ENCODE data around the gene MBOAT1. TPM values are rescaled to one million over a fixed set of nuclear protein-coding genes. Genes with fewer than 3 reads are reported as not detected.

Gene MBOAT1
- total RNA-seq, 2 donors from 2014 or later: 5.0 to 7.0 TPM

DNA sequence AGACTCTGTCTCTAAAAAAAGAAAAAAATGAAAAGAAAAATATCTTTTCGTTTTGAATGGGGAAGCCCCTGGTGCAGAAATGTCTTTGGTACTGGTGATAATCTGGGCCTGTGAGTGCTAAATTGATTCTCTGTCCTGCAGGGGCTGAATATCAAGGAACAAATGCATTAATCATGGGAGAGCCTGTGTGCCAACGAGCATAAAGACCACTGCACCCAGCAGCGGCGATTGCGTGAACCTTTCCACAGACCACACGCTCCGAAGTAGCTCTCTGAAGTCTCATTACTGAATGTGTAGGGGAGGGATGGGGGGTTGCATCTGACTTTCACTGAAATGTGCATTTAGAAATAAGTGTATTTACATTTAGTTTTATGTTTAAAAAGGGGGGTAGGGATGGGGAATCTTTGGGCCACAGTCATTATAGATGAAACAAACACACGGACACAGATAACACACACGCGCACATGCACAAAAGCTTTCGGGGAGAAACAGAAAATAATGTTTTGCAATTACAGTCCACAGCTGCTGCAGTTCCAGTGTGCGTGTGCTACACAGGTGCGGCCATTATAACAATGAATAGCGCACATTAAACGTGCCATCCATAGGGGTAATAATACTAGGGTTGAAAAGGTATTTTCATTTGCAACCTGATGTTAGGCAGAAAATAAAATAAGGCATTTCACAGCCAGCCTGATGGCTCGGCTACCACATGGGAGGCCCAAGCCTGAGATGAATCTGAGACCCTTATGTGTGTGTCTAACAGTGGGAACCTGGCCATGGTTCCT, 154.0 kb downstream of the MBOAT1 start:
- Histone ChIP-seq H3K9me3 (peaks cover 0 to 5% of the 10 kb centered on the region in 2 donors), H3K4me3 (no peak overlapping the region), H3K27ac (no peak overlapping the region), H3K27me3 (no peaks in the 10 kb centered on the region), H3K36me3 (no peaks in the 10 kb centered on the region), H3K4me1 (no peaks in the 10 kb centered on the region)
- no peak for DNase-seq (ENCODE audit: low spot score)
- TF ChIP-seq, protein P1, sequence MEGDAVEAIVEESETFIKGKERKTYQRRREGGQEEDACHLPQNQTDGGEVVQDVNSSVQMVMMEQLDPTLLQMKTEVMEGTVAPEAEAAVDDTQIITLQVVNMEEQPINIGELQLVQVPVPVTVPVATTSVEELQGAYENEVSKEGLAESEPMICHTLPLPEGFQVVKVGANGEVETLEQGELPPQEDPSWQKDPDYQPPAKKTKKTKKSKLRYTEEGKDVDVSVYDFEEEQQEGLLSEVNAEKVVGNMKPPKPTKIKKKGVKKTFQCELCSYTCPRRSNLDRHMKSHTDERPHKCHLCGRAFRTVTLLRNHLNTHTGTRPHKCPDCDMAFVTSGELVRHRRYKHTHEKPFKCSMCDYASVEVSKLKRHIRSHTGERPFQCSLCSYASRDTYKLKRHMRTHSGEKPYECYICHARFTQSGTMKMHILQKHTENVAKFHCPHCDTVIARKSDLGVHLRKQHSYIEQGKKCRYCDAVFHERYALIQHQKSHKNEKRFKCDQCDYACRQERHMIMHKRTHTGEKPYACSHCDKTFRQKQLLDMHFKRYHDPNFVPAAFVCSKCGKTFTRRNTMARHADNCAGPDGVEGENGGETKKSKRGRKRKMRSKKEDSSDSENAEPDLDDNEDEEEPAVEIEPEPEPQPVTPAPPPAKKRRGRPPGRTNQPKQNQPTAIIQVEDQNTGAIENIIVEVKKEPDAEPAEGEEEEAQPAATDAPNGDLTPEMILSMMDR (IDR thresholded peaks at IDR 0.05): no peak

DNA sequence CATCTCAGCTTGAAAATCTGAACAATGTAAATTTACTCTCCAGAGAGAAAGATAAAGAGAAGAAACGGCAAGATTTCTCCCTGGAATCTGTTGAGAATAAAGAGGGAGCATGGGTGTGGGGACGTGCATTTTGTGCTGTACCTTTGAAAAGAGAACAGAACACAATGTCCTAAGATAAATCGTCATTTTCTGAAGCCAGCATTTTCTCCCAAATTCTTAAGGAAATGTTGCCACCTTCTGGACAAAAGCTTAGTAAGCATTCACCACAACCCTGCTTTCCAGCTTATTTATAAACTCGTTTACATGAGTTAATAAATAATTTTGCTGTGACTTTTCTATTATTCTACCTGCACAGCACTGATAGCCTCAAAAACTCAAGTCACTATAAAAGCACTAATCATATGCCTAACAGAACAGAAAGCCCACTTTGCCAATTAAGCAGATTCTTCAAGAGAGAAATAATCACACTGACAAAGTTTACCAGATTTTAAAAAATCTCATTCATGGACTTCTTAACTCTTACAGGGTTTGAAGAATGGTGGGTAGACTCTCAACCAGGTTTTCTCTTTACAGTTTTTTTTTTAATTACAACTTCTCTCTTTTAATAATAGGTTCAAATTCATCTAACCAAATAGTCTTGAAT, 155.8 kb downstream of the MBOAT1 start:
- H3K27ac ChIP-seq: no peak overlapping the region
- H3K4me1 ChIP-seq: no peaks in the 10 kb centered on the region
- no peaks in the 10 kb centered on the region for H3K27me3 ChIP-seq
- no peak for DNase-seq (ENCODE audit: low spot score)
- no peak overlapping the region for H3K4me3 ChIP-seq
- H3K9me3 ChIP-seq: peaks cover 0 to 3% of the 10 kb centered on the region in 2 donors
- TF ChIP-seq, protein P1 (IDR thresholded peaks at IDR 0.05): peak; percentile 16 to 72
- no peaks in the 10 kb centered on the region for H3K36me3 ChIP-seq

DNA sequence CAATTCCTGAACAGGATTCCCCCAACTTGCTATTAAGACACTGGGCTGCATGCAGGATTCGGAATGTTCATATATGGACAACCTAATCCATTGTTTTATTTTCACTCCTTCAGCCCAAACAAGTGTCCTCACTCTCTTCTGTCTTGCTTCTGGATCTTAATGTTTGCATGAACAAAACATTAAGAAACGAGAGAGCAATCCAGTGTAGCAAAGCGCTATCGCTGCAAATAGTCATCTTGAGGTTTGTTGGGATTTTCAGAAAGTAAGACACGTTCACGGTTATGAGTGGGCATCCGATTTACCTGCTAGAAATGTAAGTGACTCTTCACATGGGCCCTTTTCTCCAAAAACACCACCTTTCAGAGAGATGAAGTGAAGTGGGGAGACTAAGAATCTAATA, 156.4 kb downstream of the MBOAT1 start:
- Histone ChIP-seq H3K4me3 (no peak overlapping the region), H3K9me3 (no peaks in the 10 kb centered on the region), H3K36me3 (no peaks in the 10 kb centered on the region), H3K27ac (no peak overlapping the region), H3K4me1 (no peaks in the 10 kb centered on the region), H3K27me3 (no peaks in the 10 kb centered on the region)
- TF ChIP-seq, protein P1 (IDR thresholded peaks at IDR 0.05): no peak
- no peak for DNase-seq (ENCODE audit: low spot score)

Other genes with a start within 250 kb of the MBOAT1 start
- 1 to 10 TPM; 6.0 to 6.4 TPM for gene E2F3, start 189.4 kb upstream of the MBOAT1 start, total RNA-seq